GM12873 (cell line): ENCODE measurements around the gene ENTHD1.

Experiments
- CTCF ChIP-seq: IDR thresholded peaks from 2 replicates; pipeline ENCODE4 v1.5.1; 2012; ENCODE audit warnings: low read depth, mild to moderate bottlenecking, moderate library complexity, low read length, control low read depth; ENCODE audit not compliant: insufficient read depth; ENCODE audit errors: missing control alignments

ENTHD1 gene

DNA sequence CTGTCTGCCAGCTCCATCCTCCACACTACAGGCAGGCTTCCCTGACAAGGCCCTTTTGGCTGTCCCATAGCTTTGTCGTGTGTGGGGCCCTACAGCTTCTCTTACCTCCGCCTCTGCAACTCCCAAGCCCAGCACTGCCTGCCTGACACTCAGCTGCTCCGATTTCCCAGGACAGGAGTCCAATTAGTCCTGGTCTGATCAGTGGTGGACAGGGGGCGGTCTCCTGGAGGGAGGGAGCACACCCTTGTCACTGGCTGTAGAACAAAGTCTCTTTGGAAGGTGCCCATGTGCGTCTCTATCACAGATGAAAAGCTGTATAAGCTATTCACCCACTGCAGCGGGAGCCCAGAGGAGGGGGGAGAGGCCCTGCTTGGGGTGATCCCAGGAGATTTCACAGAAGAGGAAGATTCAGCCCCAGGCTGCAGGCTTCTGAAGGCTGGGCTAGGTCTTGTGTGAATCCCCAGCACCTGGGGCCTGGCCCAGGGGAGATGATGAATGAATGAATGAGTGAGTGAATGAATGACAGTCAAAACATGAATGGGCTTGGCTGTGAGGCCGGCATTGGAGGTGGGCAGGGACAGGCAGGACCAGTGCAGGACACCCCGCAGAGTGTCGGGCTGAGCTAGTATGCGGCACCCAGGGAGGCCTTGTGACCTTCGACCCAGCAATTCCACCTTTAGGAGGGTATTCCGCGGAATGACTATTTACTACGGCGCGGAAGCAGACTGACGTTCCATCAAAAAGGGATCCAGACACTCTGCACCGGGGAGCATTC is 180.6 kb downstream of the ENTHD1 start:
- no peak for TF ChIP-seq CTCF

- no peak for TF ChIP-seq CTCF
These were observed 181.5 kb downstream of the ENTHD1 start for GRCh38 chr22:39712081-39712480.

- no peak for TF ChIP-seq CTCF
These were observed 183.0 kb downstream of the ENTHD1 start for GRCh38 chr22:39710380-39711150.

DNA sequence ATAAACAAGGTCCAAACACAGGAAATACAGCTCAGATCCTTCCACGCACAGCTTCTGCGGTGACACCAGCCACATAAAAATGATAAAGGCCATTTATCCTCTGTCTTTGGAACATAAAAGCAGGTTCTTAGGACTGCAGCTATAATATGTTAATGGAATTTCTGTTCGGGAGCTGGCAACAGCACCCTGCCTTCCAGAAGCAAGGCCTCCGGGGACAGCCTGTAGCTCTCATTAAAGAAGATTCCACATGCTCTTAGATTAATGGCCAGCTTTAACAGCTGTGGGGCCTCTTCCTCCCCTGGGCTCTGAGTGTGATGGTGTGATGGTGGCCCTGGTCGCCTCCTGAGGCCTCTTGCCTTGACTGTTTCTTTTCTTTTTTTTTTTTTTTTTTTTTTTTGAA is 185.7 kb downstream of the ENTHD1 start:
- TF ChIP-seq CTCF: no peak

DNA sequence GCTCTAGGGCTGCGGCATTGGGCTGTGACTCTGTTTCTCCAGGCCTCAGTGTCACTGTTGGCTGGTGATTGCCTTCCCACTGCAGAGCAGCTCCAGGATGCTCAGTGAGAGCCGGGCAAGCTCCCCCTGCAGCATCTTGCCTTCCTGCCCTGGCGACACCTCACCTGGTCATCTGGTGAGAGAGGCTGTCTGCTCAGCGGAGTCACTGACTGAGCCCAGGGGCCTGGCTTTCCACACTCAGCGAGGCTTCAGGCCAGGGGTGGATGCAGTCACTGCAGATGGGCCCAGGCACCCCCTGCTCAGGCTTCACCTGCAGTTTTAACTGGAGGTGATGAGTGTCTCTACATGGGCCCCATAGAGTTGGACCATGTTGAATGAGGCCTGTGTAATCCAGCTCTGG is 186.2 kb downstream of the ENTHD1 start:
- no peak for TF ChIP-seq CTCF

DNA sequence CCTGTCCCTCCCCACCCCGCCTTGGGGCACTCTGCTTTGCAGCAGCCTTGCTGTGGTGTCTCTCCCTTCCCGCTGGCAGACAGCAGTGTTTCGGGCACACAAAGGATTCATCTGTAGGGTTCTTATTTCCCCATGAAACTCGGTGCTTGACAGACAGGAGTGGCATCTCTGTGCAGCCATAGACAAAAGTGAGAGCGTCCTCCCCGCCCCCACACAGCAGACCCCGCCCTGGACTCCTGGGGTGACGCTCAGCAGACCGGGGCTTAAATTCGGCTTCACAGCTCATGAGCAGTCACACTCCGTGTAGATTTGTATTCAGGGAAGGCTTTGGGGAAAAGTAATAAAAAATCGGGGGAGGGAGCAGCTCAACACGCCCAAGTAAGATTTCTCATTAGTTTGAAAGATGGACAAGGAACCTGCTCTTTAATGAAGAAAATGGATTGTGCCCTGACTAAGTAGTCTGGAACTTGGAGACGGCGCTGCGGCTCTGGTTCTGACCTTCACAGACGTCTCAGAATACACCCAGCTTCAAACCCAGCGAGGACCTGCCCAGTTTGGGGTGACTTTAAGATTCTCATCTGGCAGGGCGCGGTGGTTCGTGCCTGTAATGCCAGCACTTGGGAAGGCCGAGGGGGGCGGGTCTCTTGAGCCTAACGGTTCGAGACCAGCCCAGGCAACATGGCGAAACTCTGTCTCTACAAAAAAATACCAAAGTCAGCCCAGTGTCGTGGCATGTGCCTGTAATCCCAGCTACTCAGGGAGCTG is 187.0 kb downstream of the ENTHD1 start:
- no peak for TF ChIP-seq CTCF

GRCh38 chr22:39705386-39705785 is 188.2 kb downstream of the ENTHD1 start:
- no peak for TF ChIP-seq CTCF
